Astrocyte (in vitro differentiated cells and primary cell): Measurements from ENCODE around the gene RNF121. TPM values are rescaled to one million over a fixed set of nuclear protein-coding genes. Genes with fewer than 3 reads are reported as not detected.
A peak's percentile ranks its signal among the peaks of the same experiment; 100 is the strongest.

ENCODE experiments used
- DNase-seq: peaks from one replicate; pipeline ENCODE4 v3.0.0-alpha.2; 2010; ENCODE audit warnings: low read depth
- FAIRE-seq: peaks from 2 replicates; lab custom pipeline; 2011; peaks lifted over from hg19 to GRCh38; lab: Jason Lieb, UNC
- H2AFZ ChIP-seq: 2 replicates; pipeline ENCODE4 v1.6.0; 2012; ENCODE audit warnings: low read depth, low read length, inconsistent platforms
- H3K27ac ChIP-seq: 2 replicates; pipeline ENCODE4 v1.5.1; 2011; ENCODE audit warnings: low read depth, low read length, inconsistent platforms
- H3K27me3 ChIP-seq: 2 replicates; pipeline ENCODE4 v1.6.0; 2011; ENCODE audit warnings: low read length, inconsistent platforms; ENCODE audit not compliant: insufficient read depth
- H3K36me3 ChIP-seq: 2 replicates; pipeline ENCODE4 v1.5.1; 2011; ENCODE audit warnings: low read length, inconsistent platforms; ENCODE audit not compliant: insufficient read depth
- H3K4me1 ChIP-seq: 2 replicates; pipeline ENCODE4 v1.5.1; 2011; ENCODE audit warnings: low read length, inconsistent platforms; ENCODE audit not compliant: insufficient read depth
- H3K4me2 ChIP-seq: 2 replicates; pipeline ENCODE4 v1.6.0; 2012; ENCODE audit warnings: low read length, inconsistent platforms
- H3K4me3 ChIP-seq: 2 replicates; pipeline ENCODE4 v1.5.1; 2011; ENCODE audit warnings: low read depth, mild to moderate bottlenecking, low read length, inconsistent platforms; ENCODE audit not compliant: insufficient read depth
- H3K79me2 ChIP-seq: 2 replicates; pipeline ENCODE4 v1.6.0; 2012; ENCODE audit warnings: mild to moderate bottlenecking, low read length, inconsistent platforms; ENCODE audit not compliant: insufficient read depth
- H3K9ac ChIP-seq: 2 replicates; pipeline ENCODE4 v1.6.0; 2012; ENCODE audit warnings: mild to moderate bottlenecking, low read length, inconsistent platforms
- H3K9me3 ChIP-seq: 2 replicates; pipeline ENCODE4 v1.5.1; 2012; ENCODE audit warnings: low read depth, mild to moderate bottlenecking, low read length, inconsistent platforms; ENCODE audit not compliant: insufficient read depth
- H4K20me1 ChIP-seq: 2 replicates; pipeline ENCODE4 v1.6.0; 2012; ENCODE audit warnings: low read length, inconsistent platforms; ENCODE audit not compliant: insufficient read depth
- H3K27ac Mint-ChIP-seq: one replicate; pipeline ENCODE4 v1.8.0; 2021; ENCODE audit warnings: mild to moderate bottlenecking, mixed read lengths; ENCODE audit not compliant: unreplicated experiment
- H3K27me3 Mint-ChIP-seq: one replicate; pipeline ENCODE4 v1.8.0; 2021; ENCODE audit warnings: low read depth, mixed read lengths; ENCODE audit not compliant: unreplicated experiment
- H3K36me3 Mint-ChIP-seq: one replicate; pipeline ENCODE4 v1.8.0; 2021; ENCODE audit warnings: low read depth, mixed read lengths; ENCODE audit not compliant: unreplicated experiment
- H3K4me1 Mint-ChIP-seq: one replicate; pipeline ENCODE4 v1.8.0; 2021; ENCODE audit warnings: low read depth, mixed read lengths; ENCODE audit not compliant: unreplicated experiment
- H3K4me3 Mint-ChIP-seq: one replicate; pipeline ENCODE4 v1.8.0; 2021; ENCODE audit warnings: mild to moderate bottlenecking, moderate library complexity, mixed read lengths; ENCODE audit not compliant: unreplicated experiment
- H3K9me3 Mint-ChIP-seq: one replicate; pipeline ENCODE4 v1.8.0; 2021; ENCODE audit warnings: mild to moderate bottlenecking, mixed read lengths; ENCODE audit not compliant: unreplicated experiment
- EZH2 ChIP-seq: IDR thresholded peaks from 2 replicates; pipeline ENCODE4 v1.6.1; 2012; ENCODE audit warnings: mild to moderate bottlenecking, low read length, inconsistent platforms; ENCODE audit not compliant: insufficient read depth
- total RNA-seq: library from RNA; stranded (reverse); gene quantifications from 2 replicates; pipeline ENCODE4 v1.2.1, GENCODE V29; 2021
- TF ChIP-seq, protein P1 (sequence below): IDR thresholded peaks from 2 replicates; pipeline ENCODE4 v1.5.1; 2011; ENCODE audit warnings: low read depth, mild to moderate bottlenecking, inconsistent platforms, low read length, moderate library complexity; ENCODE audit not compliant: insufficient read depth

RNF121 gene
- total RNA-seq, 1 donor from 2014 or later, result 73.4 TPM

DNA sequence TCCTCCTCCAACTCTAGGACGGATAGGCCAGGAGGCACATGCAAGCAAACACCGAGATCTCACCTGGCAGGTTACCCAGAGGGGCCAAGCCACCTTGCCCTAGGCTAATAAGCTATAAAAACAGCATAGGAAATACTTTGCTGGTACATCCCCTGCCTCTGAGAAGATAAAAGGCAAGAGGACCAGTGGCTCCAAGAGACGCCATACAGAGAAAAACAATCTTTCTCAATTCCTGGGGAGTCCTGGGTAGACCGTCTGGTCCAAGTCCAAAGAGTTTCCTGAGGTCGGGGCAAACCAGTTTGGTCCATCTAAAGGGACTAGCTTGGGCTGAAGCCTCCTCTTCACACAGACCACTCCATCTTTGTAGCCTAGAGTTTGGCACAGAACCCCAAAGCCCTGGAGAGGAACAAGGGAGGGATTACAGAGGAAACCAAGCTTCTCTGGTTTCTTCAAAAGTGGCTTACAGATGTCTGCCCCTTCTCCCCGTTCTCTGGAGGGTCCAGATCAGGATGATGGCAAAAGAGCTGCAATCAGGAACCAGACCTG lies 111.1 kb downstream of the RNF121 start:
- H3K27me3 Mint-ChIP-seq, result no peaks in the 10 kb centered on the region
- peaks cover 50% of the 10 kb centered on the region for H4K20me1 ChIP-seq
- peak overlapping the region; percentile 95 for H3K27ac ChIP-seq

DNA sequence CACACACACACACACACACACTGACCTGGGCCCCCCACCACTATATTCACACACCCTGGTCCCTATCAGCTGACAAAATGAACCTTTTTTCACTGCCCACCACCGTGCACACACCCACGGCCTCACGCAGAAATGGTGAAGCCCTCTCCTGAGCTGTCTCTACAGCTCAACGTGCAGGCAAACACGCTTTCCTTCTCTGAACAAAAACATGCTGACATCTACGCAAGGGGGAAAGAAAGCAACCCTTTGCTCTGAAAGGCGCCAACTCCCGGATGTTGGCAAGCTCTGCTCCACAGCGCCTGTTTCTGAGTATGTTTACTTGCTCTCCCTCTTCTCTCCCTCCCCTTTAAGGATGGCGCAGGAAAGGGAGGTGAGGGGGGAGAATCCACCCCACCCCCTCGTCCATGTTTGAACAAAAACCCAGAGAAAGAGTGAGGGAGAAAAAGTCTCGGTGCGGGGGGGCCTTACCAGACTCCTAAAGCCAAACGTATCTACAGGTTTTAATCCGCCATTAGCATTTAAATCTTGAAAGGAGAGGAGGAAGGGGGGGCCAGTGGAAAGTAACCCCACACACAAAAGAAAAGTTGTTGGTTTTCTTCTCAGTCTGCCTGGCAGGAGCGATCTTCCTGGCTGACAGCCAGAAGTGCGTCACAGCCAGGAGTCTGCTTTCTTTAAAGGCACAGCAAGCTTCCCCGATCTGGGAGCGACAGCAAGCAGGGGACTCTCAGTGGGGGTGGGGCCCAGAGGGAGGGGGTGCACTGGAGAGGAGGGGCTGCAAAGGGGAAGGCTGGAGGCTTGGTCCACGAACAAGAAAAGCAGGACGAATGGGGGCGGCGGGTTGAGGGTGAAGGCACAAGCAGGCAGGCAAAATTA lies 111.9 kb downstream of the RNF121 start:
- peak overlapping the region; percentile 95 for H3K27ac ChIP-seq
- TF ChIP-seq EZH2, result no peak
- TF ChIP-seq, protein P1, sequence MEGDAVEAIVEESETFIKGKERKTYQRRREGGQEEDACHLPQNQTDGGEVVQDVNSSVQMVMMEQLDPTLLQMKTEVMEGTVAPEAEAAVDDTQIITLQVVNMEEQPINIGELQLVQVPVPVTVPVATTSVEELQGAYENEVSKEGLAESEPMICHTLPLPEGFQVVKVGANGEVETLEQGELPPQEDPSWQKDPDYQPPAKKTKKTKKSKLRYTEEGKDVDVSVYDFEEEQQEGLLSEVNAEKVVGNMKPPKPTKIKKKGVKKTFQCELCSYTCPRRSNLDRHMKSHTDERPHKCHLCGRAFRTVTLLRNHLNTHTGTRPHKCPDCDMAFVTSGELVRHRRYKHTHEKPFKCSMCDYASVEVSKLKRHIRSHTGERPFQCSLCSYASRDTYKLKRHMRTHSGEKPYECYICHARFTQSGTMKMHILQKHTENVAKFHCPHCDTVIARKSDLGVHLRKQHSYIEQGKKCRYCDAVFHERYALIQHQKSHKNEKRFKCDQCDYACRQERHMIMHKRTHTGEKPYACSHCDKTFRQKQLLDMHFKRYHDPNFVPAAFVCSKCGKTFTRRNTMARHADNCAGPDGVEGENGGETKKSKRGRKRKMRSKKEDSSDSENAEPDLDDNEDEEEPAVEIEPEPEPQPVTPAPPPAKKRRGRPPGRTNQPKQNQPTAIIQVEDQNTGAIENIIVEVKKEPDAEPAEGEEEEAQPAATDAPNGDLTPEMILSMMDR, result no peak
- H3K27me3 Mint-ChIP-seq, result no peaks in the 10 kb centered on the region
- no peak overlapping the region for H3K4me3 Mint-ChIP-seq
- H2AFZ ChIP-seq, result peak overlapping the region; percentile 77
- H3K4me1 ChIP-seq, result peaks cover 44% of the 10 kb centered on the region
- H3K79me2 ChIP-seq, result peaks cover 91% of the 10 kb centered on the region
- peak overlapping the region; percentile 99 for H3K4me2 ChIP-seq
- H3K9me3 ChIP-seq, result no peaks in the 10 kb centered on the region
- H3K4me1 Mint-ChIP-seq, result peaks cover 15% of the 10 kb centered on the region
- no peaks in the 10 kb centered on the region for H3K27me3 ChIP-seq
- H3K4me3 ChIP-seq, result peak overlapping the region; percentile 81
- H3K36me3 Mint-ChIP-seq, result peaks cover 4% of the 10 kb centered on the region
- DNase-seq (peak; percentile 88), FAIRE-seq (no peak)
- no peaks in the 10 kb centered on the region for H3K36me3 ChIP-seq
- no peaks in the 10 kb centered on the region for H3K9me3 Mint-ChIP-seq
- peak overlapping the region; percentile 95 for H3K9ac ChIP-seq
- H3K27ac Mint-ChIP-seq, result no peak overlapping the region
- H4K20me1 ChIP-seq, result peaks cover 44% of the 10 kb centered on the region

More for the DNA sequence above, 111.1 kb downstream of the RNF121 start:
- H3K4me3 Mint-ChIP-seq, result no peak overlapping the region
- peaks cover 44% of the 10 kb centered on the region for H3K4me1 ChIP-seq
- H3K36me3 ChIP-seq, result peaks cover 3% of the 10 kb centered on the region
- H3K36me3 Mint-ChIP-seq, result peaks cover 7% of the 10 kb centered on the region
- peaks cover 15% of the 10 kb centered on the region for H3K4me1 Mint-ChIP-seq
- FAIRE-seq (no peak), DNase-seq (no peak)
- H3K4me3 ChIP-seq, result peak overlapping the region; percentile 81
- peak overlapping the region; percentile 95 for H3K9ac ChIP-seq
- no peak overlapping the region for H3K27ac Mint-ChIP-seq
- peak overlapping the region; percentile 99 for H3K4me2 ChIP-seq
- TF ChIP-seq, protein P1, result no peak
- no peak for TF ChIP-seq EZH2
- H3K9me3 Mint-ChIP-seq, result no peaks in the 10 kb centered on the region
- H3K27me3 ChIP-seq, result no peaks in the 10 kb centered on the region
- H3K9me3 ChIP-seq, result no peaks in the 10 kb centered on the region
- peak overlapping the region; percentile 35 for H2AFZ ChIP-seq
- peaks cover 93% of the 10 kb centered on the region for H3K79me2 ChIP-seq
